A673 (cell line): ENCODE measurements around the gene BNC2. TPM values are rescaled to one million over a fixed set of nuclear protein-coding genes. Genes with fewer than 3 reads are reported as not detected.
A peak's percentile ranks its signal among the peaks of the same experiment; 100 is the strongest.

Source experiments
- BruUV-seq: library from RNA; stranded (reverse); fragments of 400-500 nt; replicated peaks from 2 replicates; lab custom pipeline; 2021; lab: Mats Ljungman, UMichigan
- CTCF ChIA-PET: fragments of 300-600 bp; sonication (Branson Sonifier 250); formaldehyde crosslinking; loops from one replicate; lab custom pipeline; 2022; ENCODE audit warnings: antibody characterized with exemption; lab: Charles Lee
- POLR2A ChIA-PET: fragments of 300-600 bp; sonication (Branson Sonifier 250); formaldehyde crosslinking; loops from one replicate; lab custom pipeline; 2022; ENCODE audit warnings: antibody characterized with exemption; ENCODE audit not compliant: low non-redundant PET; lab: Charles Lee
- DNase-seq: peaks from one replicate; pipeline ENCODE4 v3.0.0-alpha.2; 2015; ENCODE audit warnings: low spot score
- H3K27ac ChIP-seq: fragments of 200-600 bp; sonication (generic); 2 replicates; pipeline ENCODE4 v1.5.1; 2016; ENCODE audit warnings: mixed run types, low read depth, mild to moderate bottlenecking, mixed read lengths, antibody characterized with exemption, low read length; ENCODE audit not compliant: poor library complexity, severe bottlenecking
- H3K27me3 ChIP-seq: fragments of 200-600 bp; sonication (generic); replicated peaks from 2 replicates; pipeline ENCODE4 v1.6.1; 2017; ENCODE audit warnings: mixed run types, low read depth, mild to moderate bottlenecking, mixed read lengths, antibody characterized with exemption, low read length; ENCODE audit not compliant: insufficient read depth, poor library complexity
- H3K36me3 ChIP-seq: fragments of 200-600 bp; sonication (generic); 2 replicates; pipeline ENCODE4 v1.6.1; 2016; ENCODE audit warnings: mixed run types, mild to moderate bottlenecking, mixed read lengths, antibody characterized with exemption, low read length; ENCODE audit not compliant: insufficient read depth, poor library complexity, severe bottlenecking
- H3K4me1 ChIP-seq: fragments of 200-600 bp; sonication (generic); 2 replicates; pipeline ENCODE4 v1.6.1; 2017; ENCODE audit warnings: mixed run types, mild to moderate bottlenecking, mixed read lengths, antibody characterized with exemption, low read length; ENCODE audit not compliant: insufficient read depth, poor library complexity, severe bottlenecking
- H3K4me3 ChIP-seq: fragments of 200-600 bp; sonication (generic); 2 replicates; pipeline ENCODE4 v1.5.1; 2016; ENCODE audit warnings: low read depth, mixed run types, mild to moderate bottlenecking, mixed read lengths, low read length; ENCODE audit not compliant: poor library complexity, severe bottlenecking
- H3K9me3 ChIP-seq: fragments of 200-600 bp; sonication (generic); 2 replicates; pipeline ENCODE4 v1.6.1; 2016; ENCODE audit warnings: mixed run types, low read depth, mild to moderate bottlenecking, mixed read lengths, antibody characterized with exemption, low read length; ENCODE audit not compliant: poor library complexity, severe bottlenecking
- CTCF ChIP-seq: fragments of 300-800, 200-600 bp; sonication (generic); conservative IDR thresholded peaks from 2 replicates; pipeline ENCODE4 v1.5.1; 2017; ENCODE audit warnings: low read depth, mild to moderate bottlenecking, antibody characterized with exemption, low read length, moderate library complexity, mixed read lengths
- EZH2 ChIP-seq: fragments of 200-600 bp; sonication (generic); IDR thresholded peaks from 2 replicates; pipeline ENCODE4 v1.6.1; 2017; ENCODE audit warnings: borderline replicate concordance, low read depth, mild to moderate bottlenecking, mixed read lengths, antibody characterized with exemption, low read length; ENCODE audit not compliant: poor library complexity, severe bottlenecking
- intact Hi-C: fragments of 100-400 bp; cut with micrococcal nuclease; formaldehyde crosslinking; loops from one replicate; pipeline ENCODE4 v1.10.0; 2022; ENCODE audit not compliant: unreplicated experiment
- total RNA-seq: library from RNA; stranded (reverse); gene quantifications from 2 replicates; pipeline ENCODE4 v1.2.3, GENCODE V29; 2021

The BNC2 gene
- total RNA-seq, 1 experiment from 2014 or later: 0.45 TPM

GRCh38 chr9:16726029-16726428 lies 144.4 kb downstream of the BNC2 start:
- Histone ChIP-seq H3K36me3 (no peaks in the 10 kb centered on the region), H3K4me1 (no peaks in the 10 kb centered on the region), H3K27ac (no peak overlapping the region), H3K9me3 (no peaks in the 10 kb centered on the region), H3K27me3 (peaks cover 6% of the 10 kb centered on the region), H3K4me3 (peak overlapping the region; percentile 48)
- no TSS peak for BruUV-seq
- TF ChIP-seq CTCF (0 out of 2 replicates have a peak, but pooled peaks have one; percentile 20), EZH2 (no peak)
- peak; percentile 4 for DNase-seq
- intact Hi-C loops: no loop called here
- POLR2A ChIA-PET: no interaction called here
- CTCF ChIA-PET: no interaction called here

- ChIA-PET POLR2A (no interaction called here), CTCF (no interaction called here)
- intact Hi-C loops: no loop called here
- Histone ChIP-seq H3K4me1 (no peaks in the 10 kb centered on the region), H3K27me3 (peaks cover 6% of the 10 kb centered on the region), H3K27ac (no peak overlapping the region), H3K36me3 (no peaks in the 10 kb centered on the region), H3K9me3 (no peaks in the 10 kb centered on the region), H3K4me3 (no peak overlapping the region)
- BruUV-seq: no TSS peak
- DNase-seq: no peak
- TF ChIP-seq CTCF (no peak), EZH2 (no peak)
These were observed 145.4 kb downstream of the BNC2 start for GRCh38 chr9:16725066-16725465.

DNA sequence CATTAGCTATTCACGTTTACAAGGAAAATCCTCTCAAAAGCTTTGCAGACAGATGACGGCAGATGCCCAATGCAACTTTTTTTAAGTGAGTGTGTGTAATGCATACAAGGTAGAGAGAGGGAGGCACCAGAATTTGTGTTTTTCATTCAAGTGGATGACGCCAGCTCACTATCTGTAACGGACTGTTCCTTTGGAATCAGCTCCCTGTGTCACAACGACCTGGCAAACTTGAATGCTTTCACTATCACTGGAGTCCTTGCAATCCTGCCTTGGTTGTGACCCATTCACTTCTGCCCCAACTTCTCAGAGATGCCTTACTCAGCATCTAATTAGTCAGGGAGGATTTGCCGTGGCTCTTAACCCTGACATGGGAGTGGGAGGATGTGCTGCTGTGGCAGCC lies 148.5 kb downstream of the BNC2 start:
- Histone ChIP-seq H3K4me3 (no peak overlapping the region), H3K27ac (no peak overlapping the region), H3K36me3 (no peaks in the 10 kb centered on the region), H3K27me3 (peaks cover 3% of the 10 kb centered on the region), H3K4me1 (no peaks in the 10 kb centered on the region), H3K9me3 (no peaks in the 10 kb centered on the region)
- no peak for DNase-seq
- no TSS peak for BruUV-seq
- ChIA-PET CTCF (no interaction called here), POLR2A (no interaction called here)
- TF ChIP-seq CTCF: no peak
- no peak for TF ChIP-seq EZH2
- intact Hi-C loops: no loop called here
